Measurements from ENCODE around the gene RAP1GAP.

RAP1GAP gene

DNA sequence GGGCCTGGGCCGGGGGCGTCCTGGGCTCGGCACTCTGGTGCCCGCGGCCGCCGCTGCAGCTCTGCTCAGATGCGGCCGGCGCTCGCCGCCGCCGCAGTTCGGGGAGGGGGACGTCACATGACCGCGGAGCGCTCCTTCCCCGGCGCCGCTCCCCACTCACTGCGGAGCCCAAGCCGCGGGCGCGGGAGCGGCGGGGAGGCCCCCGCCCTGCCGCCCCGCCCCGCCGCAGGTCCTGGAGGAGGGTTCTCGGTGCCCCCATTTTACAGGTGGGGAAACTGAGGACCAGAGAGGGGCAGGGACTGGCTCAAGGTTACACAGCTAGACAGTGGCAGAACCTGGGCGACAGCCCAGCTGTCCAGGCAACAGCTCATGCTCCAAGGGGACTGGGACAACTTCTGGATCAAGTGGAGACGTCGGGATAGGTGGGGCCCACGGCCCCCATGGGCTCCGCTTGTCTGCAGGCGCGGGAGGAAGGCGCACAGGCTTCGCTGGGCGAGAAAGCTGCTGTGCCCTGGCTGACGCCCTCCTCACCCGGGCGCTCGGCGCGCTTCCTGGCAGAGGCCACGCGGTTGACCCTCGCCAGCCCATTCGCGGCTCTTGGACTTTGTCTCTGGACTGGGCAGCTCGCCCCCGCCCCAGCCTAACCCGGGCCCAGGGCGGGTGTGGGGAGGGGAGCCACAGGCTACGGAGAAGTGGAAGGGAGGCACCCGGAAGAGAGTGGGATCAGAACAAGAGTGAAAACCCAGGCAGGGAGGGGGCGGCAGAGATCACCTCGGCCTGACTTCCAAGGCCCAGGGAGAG is at the start of gene RAP1GAP:
Gene RAP1GAP (minus strand): TSS at position 100 of the 801 bp plus-strand sequence. CDS start 49,325 bp downstream, outside the sequence.
- peak; percentile 17 for DNase-seq

DNA sequence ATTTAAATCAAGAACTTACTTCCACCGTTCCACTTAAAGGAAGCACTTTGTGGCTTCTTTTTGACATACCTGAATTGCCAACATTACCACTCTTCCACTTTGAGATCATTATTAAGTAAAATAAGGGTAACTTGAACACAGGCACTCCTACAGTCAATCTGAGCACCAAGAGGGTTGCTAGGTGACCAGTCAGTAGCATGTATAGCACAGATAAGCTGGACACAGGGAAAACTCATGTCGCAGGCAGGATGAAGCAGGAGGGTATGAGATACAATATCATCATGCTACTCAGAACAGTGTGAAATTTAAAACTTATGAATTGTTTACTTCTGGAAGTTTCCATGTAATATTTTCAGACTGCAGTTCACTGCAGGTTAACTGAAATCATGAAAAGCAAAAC is 47.0 kb upstream of the RAP1GAP start:
- no peak for DNase-seq

DNA sequence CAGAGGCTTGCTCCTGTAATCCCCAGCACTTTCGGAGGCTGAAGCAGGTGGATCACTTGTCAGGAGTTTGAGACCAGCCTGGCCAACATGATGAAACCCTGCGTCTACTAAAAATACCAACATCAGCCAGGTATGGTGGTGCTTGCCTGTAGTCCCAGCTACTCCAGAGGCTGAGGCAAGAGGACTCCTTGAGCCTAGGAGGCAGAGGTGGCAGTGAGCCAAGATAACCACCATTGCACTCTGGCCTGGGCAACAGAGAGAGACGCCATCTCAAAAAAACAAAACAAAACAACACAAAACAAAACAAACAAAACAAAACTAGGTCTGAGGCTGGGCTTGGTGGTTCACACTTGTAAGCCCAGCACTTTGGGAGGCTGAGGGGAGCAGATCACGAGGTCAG is 38.7 kb upstream of the RAP1GAP start:
- DNase-seq, result no peak

DNA sequence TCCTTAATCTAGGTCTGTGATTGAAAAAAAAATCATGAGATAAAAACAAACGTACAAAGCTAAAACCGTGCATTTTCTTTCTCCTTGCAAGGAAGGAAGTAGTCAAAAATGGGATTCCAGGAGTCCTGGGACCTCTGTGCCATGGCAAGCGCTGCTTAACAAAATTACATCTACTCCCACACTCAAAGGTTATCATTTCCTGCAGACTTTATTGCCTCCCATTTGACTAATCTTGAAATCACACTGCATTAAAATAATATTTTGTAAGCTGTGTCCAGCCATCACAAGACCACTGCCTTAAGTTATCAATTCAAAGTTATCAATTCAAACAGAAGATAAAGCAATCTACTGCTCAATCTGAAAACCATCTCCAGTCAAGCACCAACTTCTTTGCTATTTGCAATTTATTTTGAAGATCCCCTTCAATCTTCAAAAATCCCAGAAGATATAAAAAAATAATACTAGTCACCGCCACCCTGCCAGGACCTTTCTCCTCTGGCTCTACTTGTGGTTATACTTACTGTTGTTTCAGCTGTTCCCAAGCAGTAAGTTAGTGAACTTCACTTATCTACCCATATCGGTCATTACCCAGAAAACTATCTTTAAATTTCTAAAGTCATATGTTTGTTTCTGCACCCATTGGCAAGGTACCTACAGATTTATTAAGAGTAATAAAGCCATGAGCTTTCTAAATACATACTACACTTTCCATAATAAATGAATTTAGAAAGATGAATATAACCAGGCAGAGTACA is 38.1 kb upstream of the RAP1GAP start:
- no peak for DNase-seq

DNA sequence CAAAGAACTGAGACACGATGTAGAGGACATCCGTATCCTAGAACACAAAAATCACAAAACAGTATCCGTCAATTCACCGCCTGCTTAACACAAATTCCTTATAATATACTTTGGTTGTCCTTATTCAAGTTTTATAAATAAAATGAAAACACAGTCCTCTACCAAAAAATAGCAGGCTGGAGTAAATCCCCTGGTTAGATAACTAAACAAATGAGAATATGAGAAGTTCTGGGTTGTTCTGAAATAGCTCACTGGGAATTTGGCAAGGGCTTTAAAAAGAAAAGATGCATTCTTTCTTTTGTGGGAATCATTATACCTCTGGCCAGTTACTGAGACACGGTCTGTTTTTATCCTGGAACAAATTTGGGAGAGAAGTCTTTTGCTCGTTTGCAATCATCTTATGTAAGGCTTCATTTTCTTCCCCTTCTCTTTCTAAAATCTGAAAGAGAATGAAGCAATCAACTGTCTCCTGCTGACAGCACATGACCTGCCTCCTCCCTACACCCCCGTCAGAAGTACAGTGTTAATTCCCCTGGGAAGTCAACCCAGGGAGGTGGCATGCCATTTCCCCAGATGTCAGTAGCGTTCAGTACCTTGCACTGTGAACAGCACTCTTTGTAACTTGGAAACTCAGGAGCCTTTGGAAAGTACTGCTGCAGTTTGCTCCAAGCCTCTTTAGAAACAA is 37.1 kb upstream of the RAP1GAP start:
- DNase-seq, result no peak

DNA sequence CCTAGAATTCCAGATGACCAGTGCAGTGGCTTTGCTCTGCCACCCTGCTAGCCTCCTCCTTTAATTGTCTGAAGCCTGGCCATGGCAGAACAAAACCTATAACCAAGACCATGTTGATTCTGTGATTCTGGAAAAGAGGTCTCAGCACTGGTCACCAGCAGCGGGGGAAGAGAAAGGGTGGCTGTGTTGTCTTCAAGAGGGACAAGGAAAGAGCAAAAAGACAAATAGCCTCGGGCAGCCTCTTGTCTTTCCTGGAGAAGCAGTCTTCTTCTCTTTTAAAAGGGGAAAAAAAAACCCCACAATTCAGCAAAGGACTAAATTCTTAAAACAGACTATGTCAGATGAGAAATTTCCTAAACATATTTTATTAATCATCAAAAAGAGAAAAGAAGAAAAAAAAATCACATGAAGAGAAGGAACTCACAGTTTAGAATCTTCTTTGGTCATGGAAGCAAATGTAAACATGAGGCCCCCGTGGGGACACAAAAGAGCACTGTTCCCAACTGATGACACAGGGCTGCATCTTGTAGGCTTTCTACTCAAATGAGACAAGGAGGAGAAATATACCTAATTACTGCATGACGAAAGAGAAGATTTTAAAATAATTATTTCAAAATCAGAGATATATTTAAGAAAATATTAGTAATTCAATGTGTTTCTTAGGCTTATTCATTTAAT is 36.3 kb upstream of the RAP1GAP start:
- DNase-seq, result no peak

DNA sequence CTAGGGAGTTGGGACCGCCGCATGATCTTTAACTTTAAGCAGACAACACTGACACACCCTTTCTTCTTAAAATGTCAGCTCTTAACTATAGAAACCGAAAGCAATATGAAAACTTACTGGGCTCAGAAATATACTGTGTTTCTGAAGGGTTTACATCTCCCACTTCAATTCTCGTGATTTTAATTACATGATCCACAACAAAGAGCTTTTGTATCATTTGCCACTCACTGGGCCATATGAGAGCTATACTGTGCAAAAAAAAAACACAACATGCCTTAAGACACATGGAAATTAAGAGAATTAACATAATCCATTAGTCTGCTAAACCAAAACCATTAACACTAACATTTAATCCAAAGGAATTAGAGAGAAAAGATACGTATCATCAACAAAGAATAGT is 35.0 kb upstream of the RAP1GAP start:
- DNase-seq, result no peak

DNA sequence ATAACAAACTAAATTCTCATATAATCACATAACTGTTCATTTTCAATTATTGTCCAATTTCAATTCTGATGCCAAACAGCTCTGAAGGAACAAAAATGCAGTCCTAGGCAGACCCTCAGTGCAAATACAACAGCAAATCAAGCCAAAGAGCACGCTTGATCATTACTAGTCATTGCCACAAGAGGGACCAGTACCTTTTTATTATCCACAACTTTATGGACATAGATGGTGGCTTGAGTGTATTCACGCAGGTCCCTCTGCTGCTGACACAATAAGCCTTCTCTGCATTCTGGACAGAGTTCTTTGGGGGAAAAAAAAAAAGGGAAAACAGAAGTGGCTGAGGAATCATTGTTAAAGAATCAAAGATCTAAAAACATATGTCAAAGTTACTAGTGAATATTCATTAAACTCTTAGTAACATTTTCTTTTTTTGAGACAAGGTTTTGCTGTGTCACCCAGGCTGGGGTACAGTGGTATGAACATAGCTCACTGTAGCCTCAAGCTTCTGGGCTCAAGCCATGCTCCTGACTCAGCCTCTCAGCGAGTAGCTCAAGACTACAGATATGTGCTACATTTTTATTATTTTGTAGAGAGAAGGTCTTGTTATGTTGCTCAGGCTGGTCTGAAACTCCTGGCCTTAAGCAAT is 34.3 kb upstream of the RAP1GAP start:
- peak; percentile 58 for DNase-seq

DNA sequence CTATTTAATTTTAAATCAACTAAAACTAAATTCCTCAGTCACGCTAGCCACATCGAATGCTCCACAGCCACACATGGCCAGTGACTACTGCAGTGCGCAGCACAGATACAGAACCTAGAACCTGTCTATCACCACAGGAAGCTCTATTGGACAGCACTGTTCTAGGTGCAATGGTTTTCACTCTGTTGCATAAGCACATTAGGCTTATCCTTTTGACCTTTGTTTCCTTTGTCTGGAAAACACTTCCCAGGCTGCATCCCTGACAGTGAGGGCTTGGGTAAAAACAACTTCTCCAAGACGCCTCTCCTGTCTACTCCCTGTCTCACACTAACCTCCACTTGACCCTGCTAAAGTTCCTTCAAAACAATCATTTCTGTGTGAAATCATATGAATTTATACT is 33.6 kb upstream of the RAP1GAP start:
- no peak for DNase-seq

DNA sequence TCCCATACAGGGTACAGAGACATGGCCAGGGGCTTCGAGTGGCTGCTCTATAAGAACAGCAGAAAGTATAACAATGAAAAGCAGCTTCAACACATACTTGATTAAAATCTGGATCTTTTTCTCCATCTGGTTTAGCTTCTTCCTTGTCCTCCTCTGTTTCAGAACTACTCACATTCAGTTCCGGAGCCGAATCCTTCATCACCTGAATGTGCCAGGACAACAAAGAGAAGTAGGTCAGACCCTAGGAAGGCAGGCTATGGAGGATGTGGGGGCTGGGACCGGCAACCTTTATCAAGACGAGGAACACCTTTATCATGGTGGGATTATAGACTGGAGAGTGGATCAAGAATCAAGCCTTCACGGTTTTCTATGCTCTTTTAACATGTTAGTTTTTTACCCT is 32.2 kb upstream of the RAP1GAP start:
- DNase-seq, result no peak

DNA sequence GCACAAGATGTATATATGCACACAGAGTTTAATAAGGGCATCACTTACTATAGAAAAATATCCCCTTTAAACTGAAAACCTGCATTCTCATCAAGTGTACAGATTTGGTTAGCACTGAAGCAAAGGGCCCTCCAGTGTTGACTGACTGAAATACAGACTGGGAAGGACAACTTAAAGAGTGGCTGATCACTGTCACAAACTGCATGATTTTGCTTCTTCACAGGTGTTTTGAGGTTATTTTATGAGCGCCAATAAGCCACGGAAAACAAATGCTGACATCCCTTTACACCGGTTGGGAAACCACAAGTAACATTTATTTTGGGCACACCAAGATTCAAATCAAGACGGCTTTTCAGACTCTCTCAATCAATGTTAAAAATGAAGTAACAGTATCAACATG is 30.9 kb upstream of the RAP1GAP start:
- DNase-seq, result no peak

DNA sequence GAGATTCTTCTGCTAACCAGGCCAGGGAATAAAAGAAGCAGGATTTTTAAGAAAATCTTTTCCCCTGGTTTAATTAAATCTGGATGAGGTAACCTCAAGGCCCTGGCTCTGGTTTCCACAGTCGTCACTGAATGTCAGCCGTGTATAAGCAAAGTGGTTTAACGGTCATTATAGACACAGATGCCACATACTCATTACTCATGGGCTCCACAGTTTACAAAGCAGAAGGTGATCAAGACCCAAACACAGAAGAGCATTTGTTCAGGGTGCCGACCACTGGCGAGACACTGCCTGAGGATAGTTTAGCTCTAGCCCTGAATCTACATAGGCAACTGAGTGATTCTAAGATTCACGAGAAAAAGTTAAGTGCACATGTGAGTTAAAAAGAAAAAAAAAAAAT is 27.8 kb upstream of the RAP1GAP start:
- no peak for DNase-seq

DNA sequence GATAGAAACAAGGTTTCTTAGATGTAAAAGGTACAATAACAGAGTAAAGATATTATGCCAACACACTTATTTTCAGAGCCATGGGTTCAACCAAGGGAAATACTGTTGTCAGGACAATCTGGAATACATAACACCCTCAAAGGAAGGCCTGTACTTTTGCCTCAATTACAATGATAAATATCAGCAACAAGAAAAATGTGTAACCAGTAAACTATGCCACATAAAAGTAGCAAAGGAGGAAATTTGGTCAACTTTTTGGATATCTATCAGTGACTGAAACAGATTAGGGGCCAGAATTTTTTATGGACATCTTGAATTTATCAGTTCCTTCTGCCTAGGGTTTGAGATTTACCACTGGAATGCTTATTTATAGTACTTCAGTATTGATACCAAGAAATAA is 24.6 kb upstream of the RAP1GAP start:
- DNase-seq, result no peak

DNA sequence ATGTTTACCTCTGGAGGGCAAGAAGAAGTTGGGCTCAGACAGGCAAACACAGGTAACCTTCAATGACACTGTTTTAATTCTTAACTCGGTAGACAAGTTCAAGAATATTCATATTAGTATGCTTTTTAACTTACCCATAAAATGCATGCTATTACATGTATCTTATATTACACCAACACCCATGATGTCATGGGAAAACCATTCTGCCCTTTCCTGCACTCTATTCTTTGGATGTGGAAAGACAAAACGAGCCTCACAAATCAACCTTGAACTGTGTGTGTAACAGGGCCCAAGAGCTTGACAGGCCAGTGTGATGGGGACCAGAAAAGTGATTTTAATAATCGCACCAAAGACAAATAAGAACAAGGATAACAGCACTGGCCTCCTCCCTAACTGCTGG is 22.6 kb upstream of the RAP1GAP start:
- no peak for DNase-seq

DNA sequence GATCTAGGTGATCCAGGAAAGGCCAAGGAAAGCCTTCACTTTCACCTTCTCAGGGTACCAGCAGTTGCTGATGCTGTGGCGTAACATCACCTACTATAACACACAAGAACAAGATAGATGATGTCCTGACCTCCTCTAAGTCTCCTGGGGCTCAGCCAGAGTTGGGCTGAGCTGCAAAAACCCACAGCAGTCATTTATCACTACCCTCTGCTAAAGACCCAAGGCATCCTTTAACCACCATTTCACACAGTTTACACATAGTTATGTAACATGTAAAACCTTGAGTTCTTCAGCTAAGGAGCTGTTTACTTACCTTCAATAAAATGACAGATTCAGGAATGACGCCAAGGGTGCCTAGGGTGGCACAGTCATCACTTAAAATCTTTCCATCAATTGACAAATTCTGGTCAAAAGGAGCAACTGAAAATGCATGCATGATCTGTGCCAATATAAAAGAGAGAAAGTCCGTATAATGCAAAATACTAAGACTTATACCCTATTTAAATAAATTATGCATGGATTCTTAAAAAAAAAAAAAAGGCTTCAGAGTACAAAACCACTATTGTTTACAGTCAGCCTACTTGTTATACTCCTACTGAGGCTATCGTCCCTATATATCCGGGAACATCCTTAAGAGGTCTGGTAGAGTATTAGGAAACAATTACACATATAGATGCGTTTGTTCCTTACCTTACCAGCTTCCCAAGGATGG is 20.7 kb upstream of the RAP1GAP start:
- no peak for DNase-seq

DNA sequence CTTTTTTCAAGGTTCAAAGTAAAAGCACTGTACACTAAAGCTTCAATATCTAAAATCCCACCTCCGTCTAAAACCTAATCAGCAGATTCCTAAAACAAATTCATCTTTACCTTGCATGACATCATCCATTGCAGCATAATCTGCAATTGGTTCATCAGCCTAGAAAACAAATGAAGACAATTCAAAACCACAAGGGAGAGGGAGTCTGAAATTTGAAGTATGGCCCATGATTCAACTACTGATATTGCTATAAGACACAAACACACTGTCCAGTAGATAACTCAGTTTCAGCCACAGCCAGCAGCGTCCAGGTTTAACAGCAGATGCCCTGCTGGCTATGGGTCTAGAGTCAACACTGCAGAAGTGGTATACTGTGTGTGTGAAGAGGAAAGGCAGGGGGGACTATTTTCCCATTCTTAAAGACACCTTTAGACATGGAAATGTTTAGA is 17.9 kb upstream of the RAP1GAP start:
- DNase-seq, result no peak

DNA sequence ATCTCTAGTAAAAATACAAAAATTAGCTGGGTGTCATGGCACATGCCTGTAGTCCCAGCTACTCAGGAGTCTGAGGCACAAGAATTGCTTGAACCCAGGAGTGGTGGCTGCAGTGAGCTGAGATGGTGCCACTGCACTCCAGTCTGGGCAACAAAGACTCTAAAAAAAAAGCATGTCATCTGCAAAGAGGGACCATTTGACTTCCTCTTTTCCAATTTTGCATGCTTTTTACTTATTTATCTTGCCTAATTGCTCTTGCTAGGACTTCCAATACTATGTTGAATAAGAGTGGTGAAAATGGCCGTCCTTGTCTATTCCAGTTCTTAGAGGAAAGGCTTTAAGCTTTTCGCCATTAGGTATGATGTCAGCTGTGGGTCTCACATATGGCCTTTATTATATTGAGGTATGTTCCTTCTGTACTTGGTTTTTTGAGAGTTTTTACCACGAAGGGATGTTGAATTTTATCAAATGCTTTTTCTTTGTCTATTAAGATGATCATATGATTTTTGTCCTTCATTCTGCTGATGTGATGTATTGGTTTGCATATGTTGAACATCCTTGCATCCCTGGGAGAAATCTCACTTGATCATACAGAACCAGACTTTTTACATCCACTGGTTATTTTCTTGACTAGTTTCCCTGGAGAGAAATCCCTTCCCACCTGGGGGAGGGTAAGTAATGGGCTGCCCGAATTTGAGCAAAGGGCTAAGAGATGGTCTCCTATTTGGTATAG is 17.0 kb upstream of the RAP1GAP start:
- DNase-seq, result no peak

DNA sequence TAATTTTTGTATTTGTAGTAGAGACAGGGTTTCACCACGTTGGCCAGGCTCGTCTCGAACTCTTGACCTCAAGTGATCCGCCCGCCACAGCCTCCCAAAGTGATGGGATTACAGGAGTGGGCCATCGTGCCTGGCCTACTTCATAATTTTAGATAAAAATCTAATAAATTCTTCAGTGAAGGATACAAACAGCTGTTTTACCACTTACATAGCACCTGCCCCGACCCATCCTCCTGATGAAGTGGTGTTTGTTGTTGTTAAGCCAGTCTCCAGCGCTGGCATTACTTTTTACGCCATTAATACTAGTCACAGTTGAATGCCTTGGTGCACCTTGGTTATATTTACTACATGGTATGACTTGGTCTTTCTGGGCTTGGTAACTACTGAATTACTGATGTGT is 12.3 kb upstream of the RAP1GAP start:
- DNase-seq, result no peak

DNA sequence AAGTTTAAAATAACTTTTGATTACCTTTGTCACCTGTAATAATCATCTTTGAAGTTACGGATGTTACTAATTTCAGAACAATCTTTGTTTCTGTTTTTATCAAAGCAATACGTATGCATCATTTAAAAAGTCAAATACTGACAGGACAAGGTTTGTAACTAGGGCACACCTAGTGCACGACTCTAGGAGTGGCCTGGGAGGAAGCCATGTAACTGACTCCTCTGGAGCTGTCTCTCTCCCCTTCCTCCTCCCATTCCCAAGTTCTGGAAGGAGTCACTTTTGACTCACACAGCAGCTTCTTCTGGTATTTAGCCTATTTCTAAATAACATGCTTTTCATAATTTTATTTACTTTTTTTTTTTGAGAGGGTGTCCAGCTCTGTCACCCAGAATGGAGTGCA is 11.8 kb upstream of the RAP1GAP start:
- DNase-seq, result no peak

DNA sequence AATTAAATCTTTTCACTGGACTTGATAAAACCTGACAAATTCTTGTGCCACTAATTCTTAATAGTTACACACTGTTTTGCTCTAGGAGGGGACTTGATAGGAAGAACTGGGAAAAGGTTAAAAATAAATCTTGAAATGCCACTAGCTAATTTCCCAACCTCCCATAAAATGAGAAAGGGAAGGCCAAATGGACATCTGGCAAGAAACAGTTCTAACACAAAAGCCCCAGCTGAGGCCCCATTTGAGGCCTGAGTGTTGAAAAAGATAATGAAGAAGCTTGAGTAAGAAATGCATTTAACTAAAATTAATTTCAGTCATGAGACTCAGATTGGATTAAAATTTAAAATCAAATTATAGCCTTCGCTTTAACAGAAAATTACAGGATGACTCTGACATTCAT is 11.2 kb upstream of the RAP1GAP start:
- DNase-seq, result no peak

DNA sequence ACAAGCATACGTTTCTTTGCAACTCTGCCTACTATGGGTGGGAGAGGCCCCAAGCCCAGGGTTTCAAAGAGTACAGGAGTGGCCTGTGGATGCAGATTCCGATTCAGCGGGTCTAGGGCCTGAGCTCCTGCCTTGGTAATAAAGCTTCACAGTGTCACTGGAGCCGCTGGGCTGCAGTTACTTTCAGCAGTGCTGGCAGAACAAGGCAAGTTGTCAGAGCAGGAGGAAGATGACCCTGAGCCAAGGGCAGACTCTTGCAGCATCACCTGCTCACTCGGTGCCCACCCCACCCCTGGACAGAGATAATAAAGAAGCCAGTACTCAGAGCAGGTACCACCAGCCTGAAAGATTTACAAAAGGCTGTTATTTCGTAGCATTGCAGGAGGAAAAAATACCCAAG is 8.0 kb upstream of the RAP1GAP start:
- DNase-seq, result no peak

Measured in NCI-H510A treated with DMSO at 0.1 percent for 48 hours (cell line).